Activated CD4-positive, alpha-beta T cell treated with anti-CD3 and anti-CD28 coated beads, Interleukin-2, amount 50 U/mL, for 1 hour (primary cell): Measurements from ENCODE around the gene CNTRL.
"Not testable (repeated sequence)": the region's sequence is repeated elsewhere in the genome, so short reads cannot be mapped to it uniquely, and the experiment has no call there.

ENCODE experiments used
- DNase-seq: peaks from one replicate; pipeline ENCODE4 v3.0.0-alpha.2; 2020

The CNTRL gene

DNA sequence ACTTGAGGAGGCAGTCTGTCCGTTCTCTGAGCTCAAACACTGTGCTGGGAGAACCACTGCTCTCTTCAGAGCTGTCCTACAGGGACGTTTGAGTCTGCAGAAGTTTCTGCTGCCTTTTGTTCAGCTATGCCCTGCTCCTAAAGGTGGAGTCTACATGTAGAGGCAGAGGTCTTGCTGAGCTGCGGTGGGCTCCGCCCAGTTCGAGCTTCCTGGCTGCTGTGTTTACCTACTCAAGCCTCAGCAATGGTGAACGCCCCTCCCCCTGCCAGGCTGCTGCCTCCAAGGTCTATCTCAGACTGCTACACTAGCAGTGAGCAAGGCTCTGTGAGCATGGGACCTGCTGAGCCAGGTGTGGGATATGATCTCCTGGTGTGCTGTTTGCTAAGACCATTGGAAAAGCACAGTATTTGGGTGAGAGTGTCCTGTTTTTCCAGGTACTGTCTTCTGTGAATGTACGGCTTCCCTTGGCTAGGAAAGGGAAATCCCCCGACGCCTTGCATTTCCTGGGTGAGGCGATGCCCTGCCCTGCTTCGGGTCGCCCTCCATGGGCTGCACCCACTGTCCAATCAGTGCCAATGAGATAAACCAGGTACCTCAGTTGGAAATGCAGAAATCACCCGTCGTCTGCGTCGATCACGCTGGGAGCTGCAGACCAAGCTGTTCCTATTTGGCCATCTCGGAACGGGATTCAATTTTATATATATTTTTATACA is 58.5 kb downstream of the CNTRL start:
- peak; percentile 76 for DNase-seq

DNA sequence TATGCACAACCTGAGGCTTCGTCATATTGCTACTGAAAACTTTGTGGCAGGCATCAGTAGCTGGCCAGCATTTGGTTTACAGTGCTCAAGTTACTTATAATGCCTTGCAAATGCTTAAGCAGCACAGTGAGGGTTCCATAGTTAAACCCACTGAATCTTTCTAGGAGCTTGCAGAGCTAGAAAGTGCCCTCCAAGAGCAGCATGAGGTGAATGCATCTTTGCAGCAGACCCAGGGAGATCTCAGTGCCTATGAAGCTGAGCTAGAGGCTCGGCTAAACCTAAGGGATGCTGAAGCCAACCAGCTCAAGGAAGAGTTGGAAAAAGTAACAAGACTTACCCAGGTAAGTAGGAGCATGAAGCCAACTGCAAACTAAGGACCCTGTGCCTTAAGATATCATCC is 60.9 kb downstream of the CNTRL start:
- no peak for DNase-seq

- no peak for DNase-seq
Observed at GRCh38 chr9:121138561-121138960, 63.8 kb downstream of the CNTRL start.

GRCh38 chr9:121138973-121139372 is 64.2 kb downstream of the CNTRL start:
- DNase-seq, result no peak

- no peak for DNase-seq
Observed at GRCh38 chr9:121140162-121140561, 65.4 kb downstream of the CNTRL start.

DNA sequence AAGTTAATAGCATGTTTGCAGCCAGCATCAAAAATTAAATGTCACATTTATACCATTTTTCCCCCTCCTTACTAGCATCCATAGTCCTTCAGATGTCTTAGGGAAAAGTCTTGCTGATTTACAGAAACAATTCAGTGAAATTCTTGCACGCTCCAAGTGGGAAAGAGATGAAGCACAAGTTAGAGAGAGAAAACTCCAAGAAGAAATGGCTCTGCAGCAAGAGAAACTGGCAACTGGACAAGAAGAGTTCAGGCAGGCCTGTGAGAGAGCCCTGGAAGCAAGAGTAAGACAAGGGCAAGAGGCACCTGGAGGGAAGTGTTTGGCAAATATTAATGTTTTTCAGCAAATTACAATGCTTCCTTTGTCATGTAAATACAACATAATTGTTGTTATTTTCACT is 66.6 kb downstream of the CNTRL start:
- DNase-seq, result no peak

GRCh38 chr9:121141706-121142105 is 67.0 kb downstream of the CNTRL start:
- no peak for DNase-seq

DNA sequence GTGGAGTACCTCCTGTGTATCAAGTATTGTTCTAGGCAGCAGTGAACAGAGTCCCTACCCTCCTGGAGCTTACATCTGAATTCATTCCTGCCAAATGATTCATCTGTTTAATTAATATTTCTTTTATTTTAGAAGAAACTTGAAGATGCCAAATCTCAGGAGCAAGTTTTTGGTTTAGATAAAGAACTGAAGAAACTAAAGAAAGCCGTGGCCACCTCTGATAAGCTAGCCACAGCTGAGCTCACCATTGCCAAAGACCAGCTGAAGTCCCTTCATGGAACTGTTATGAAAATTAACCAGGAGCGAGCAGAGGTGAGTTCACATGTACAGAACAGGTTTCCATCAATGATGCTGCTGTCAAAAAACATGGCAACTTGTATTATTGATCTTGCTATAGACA is 69.0 kb downstream of the CNTRL start:
- no peak for DNase-seq

DNA sequence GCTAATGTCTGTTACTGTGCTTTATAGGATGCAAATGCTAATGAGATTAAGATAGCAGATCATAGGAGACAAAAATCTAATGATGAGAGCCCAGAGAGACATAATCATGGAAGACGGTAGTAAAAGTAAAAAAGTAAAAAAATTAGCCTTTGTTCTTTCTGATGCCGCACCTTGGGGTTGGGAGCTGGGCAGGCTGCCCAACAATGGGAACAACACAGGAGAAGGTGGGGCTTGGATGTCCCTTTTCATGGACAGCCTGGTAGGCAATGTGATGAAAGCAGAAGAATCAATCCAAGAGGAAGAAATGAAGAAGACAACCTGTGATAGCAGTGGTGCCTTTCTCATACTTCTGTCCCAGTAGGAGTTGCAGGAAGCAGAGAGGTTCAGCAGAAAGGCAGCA is 69.7 kb downstream of the CNTRL start:
- DNase-seq, result no peak

- DNase-seq, result no peak
Observed at GRCh38 chr9:121150188-121150587, 75.4 kb downstream of the CNTRL start.

DNA sequence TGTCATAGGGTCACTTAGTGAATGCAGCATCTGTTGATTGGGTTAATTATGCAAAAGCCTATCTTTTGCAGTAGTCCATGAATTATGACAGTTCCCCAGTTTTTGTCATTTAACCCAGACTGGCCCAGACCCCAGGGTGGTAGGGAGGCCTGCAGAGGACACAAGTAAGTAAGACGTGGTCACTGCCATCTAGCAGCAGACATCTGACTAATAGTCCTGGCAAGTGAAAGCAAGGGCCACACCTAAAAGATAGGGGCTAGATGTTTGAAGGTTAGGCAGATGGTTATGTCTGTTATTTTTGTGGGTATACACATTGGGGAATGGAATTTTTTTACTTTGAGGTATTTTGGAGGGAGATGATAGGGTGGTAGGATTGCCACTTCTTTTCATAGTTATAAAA is 78.9 kb downstream of the CNTRL start:
- DNase-seq, result no peak

DNA sequence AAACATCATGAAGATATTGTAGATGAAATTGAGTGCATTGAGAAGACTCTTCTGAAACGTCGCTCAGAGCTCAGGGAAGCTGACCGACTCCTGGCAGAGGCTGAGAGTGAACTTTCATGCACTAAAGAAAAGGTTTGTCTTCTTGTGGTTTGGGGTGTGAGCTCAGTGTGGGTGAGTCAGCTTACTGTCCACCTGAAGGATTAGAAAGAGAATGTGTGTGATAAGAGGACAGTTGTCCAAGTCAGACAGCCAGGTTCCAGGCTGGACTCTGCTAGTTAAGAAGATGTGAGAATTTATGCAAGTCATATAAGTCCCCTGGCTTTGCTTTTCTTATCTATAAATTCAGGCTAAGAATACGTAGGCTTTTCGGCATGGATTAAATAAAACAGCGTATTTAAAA is 80.0 kb downstream of the CNTRL start:
- no peak for DNase-seq

- no peak for DNase-seq
Observed at GRCh38 chr9:121156263-121156731, 81.5 kb downstream of the CNTRL start.

DNA sequence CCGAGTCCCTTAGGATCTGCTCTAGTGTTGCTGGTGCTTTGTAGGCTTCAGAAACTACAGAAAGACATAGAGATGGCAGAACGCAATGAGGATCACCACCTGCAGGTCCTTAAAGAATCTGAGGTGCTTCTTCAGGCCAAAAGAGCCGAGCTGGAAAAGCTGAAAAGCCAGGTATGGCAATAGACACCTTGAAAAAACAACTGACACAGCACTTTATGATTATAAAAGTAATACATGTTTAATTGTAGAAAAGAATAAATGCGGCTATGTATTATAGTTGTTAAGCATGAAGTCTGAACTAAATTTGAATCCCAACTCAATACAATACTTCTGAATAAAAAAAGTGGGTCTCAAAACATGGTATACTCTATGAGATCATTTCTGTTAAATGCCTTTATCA is 83.2 kb downstream of the CNTRL start:
- no peak for DNase-seq

GRCh38 chr9:121160025-121160424 is 85.3 kb downstream of the CNTRL start:
- DNase-seq, result no peak

GRCh38 chr9:121168052-121168451 is 93.3 kb downstream of the CNTRL start:
- DNase-seq, result no peak

DNA sequence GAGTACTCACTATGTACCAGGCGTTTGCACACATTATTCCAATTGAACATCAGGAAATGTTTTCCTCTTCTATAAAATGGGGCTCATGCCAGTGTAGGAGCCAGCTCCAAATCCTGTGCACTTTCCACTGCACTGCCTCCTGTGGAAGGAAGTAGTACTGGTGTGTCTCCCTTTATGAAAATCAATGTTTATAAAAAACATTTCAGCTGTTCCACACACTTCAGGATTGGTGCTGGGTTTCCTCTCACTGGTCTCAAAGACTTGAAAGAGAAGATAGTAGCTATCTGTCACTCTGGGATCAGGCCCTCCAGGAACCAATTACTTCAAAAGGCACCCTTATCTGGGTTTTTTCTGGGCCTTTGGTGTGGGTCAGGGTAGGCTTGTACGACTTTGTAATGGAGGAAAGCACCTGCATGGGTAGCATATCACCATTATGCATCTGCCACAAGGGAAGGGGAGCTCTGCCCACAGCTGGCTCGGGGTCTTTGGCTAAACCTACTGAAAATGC is 94.4 kb downstream of the CNTRL start:
- DNase-seq, result peak; percentile 11

DNA sequence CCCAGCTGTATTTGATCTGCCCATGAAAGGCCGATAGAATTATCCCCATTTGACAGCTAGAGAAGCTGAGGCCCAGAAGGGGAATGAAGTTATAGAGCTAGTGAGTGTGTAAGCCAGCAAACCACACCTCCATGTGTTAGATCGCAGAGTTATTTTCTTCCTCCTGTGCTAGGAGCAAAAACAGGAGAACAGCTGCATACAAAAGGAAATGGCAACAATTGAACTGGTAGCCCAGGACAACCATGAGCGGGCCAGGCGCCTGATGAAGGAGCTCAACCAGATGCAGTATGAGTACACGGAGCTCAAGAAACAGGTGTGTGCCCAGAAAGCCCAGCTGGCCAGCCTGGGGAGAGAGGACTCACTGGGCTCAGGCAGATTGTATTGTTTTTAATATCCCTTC is 96.5 kb downstream of the CNTRL start:
- DNase-seq, result no peak

DNA sequence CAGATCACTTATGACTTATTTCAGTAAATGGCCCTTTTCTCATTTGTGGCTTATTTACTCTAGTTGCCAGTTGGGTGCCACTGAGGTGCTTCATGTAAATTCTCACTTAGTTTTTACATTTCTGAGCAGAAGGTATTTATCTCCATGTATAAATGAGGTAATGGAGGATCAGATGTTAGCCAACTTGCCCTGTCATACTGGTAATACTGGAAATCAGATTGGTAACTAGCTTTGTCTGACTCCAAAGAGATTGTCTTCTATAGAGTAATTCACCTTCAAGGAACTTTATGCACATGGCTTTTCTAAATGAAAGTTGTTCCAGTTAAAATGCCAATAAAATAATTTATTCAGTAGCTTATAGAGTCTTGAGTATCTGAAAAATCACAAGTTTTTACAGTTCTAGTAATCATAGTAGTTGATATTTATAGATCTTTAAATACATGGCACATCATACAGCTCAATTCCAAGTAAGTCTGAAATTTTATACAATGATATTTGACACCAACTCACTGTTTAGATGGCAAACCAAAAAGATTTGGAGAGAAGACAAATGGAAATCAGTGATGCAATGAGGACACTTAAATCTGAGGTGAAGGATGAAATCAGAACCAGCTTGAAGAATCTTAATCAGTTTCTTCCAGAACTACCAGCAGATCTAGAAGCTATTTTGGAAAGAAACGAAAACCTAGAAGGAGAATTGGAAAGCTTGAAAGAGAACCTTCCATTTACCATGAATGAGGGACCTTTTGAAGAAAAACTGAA is 98.2 kb downstream of the CNTRL start:
- no peak for DNase-seq

- no peak for DNase-seq
Observed at GRCh38 chr9:121173501-121173900, 98.7 kb downstream of the CNTRL start.

DNA sequence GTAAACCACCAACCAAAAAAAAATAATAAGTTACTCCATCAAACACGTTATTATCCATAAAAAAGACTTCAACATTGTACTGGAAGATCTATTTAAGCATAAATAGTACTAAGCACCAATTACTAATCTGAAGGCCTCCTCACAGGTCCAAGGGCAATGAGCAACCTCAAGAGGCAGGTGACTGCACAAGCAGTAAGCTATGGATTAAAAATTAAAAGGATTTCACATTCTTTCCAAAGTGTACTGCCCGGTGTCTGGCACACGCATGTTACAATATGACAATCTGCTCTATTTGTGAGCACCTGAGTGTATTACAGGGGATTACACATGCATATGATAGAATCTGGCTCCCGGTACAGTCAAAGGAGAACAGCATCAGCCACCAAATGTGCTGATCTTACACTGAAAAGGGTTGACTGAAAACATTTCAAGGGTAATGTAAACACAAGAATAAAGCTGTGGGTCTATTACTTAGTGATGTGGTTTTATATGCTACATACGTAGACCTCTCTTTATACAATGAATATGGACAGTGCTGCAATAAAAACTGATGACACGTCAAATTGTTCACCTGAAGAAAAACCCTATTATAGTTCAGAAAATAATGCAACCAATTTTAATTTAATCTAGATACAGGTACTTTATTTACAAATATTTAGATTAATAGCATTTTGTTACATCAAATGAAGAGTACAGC is 104.1 kb downstream of the CNTRL start:
- DNase-seq, result no peak

DNA sequence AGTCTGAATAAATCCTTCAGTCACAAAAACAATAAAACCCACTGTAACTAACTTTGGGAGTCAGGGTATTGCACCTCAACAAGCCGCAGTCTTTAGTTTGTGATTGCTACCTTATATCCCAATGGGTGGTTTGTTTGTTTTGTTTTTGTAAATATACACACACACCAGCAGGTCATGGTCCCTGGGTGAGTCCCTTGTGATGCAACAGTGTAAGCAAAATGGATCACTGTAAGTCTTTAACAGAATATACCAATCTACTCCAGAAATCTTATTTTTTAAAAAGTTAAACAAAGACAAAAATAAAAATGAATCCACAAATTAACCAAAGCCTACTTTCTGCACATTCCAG is 104.6 kb downstream of the CNTRL start:
- DNase-seq, result not testable (repeated sequence)

DNA sequence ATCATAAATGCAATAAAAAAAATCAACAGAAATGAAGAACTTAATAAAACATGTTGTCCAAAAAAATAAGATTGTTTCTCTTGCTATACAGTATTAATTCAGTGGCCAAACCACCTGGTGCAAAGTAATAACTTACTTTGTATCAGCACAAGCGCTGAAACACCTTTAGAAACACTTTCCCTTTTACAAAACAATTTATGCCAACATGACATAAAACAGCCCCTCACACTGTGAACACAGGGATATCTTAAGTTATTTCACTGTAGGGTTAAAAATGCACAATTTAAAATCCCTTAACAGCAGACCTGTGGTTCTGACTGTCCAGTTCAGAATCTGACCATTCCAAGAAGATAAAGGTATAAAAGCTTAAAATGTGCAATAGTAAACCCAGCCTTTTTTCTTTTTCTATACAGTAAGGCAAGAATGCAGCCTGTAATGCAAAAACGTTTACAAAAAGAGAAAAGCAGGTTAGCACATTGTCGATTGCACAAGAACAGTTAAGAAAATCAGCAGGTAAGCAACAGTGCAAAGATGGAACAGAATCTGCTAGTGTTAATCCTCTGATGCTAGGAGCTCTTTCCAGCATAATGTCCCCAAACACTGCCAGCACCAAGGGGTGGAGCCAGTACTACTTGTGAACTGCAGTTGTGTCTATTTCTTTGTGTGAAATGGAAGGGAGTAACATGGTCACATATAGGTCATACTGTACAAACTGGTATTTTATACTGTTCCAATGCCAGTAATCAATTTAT is 105.4 kb downstream of the CNTRL start:
- DNase-seq, result no peak
